GM21447 (cell line): ENCODE measurements around the gene C14orf180.
"Not testable (repeated sequence)": the region's sequence is repeated elsewhere in the genome, so short reads cannot be mapped to it uniquely, and the experiment has no call there.

Source experiments
- ATAC-seq: cut with Tn5 transposase; IDR thresholded peaks from one replicate; pipeline ENCODE4 v1.9.1; 2021; ENCODE audit not compliant: unreplicated experiment

C14orf180 gene

DNA sequence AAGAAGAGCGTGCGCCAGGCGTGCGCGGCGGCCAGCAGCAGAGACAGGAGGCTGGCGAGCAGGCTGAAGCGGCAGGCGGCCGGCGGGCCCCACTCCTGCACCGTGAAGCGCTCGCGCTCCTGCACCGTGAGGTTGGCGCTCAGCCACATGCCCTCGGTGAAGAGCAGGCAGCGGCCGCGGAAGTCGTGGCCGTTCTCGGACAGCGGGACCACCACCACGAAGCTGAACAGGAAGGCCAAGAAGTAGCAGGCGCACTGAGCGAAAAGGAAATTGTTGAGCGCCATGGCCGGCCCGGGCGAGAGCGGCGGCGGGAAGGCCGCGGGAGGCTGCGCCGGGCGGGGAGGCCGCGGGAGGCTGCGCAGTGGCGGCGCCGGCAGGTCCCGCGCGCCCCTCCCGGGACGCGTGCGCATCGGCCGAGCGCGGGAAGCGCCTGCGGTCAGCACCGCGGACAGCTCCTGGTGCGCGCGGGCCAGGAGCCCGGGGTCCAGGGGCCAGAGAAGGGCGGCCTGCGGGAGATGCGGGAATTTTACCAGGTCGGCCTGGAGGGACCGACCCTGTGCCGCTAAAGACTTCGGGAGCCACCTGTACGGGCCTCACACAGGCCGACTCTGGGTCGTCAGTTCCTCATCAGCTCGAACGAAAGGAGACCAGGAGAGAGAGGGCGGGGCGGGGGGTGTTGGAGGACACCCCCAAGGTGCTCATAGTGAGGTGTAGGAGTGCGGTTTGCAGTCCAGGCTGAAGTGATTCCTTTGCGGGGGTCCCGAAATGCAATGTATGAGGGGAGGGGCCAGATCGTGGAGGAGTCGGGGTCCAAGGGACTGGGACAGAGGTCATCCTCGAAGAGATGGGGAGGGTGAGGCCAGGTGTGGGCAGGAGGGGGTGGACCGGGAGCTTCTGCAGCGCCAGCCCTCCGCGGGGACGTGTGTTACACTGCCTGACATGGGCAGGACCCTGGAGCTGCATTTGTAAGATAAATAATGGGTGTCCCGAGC, 25.2 kb downstream of the C14orf180 start, which contains the start of gene TMEM179:
TMEM179 (minus strand) TSS at position 315 of the 992 bp plus-strand sequence; CDS start at position 284, 31 bp downstream.
- ATAC-seq = no peak

DNA sequence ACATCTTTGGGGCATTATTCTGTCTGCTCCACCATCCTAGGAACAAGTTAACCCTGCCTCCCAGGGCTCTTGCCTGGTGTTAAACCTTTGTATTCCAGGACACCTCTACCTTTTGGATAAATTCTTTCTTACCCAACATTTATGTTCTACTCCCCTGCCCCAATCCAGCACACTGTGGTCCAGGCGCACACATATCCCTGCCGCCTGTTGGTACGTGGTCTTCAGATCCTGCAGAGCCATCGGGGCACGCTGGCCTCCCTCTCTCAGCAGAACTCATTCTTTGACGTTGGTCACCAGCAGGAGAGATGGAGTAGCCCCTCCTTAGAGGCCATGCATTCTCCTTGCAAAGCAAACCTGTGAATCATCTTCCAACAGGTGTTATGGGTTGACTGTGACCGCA, 30.1 kb downstream of the C14orf180 start:
- ATAC-seq = no peak

DNA sequence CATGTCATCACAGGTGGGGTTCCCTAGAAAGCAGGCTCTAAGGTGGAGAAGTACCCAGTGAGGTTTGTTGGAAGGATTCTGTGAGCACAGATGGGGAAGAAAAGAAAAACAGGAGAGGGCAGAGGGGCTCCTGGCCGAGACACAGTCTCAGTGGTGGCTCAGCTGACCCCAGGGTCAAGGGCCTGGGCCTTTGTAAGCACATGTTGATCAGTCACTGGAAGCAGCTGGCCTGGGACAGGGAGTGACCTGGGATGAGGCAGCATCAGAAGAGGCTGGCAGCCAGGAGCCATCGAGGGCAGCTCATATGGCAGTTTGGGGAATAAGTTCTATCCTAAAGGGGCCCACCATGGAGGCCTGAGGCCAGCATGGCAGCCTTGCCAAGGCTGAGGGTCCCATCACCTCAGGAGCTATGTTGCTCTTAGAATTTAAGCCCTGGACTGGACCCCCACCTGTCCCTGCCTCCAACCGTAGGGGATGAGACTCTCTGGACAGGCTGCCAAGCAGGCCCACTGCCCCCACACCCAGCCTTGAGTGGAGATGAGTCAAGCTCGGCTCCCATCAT, 31.3 kb downstream of the C14orf180 start:
- ATAC-seq = no peak

DNA sequence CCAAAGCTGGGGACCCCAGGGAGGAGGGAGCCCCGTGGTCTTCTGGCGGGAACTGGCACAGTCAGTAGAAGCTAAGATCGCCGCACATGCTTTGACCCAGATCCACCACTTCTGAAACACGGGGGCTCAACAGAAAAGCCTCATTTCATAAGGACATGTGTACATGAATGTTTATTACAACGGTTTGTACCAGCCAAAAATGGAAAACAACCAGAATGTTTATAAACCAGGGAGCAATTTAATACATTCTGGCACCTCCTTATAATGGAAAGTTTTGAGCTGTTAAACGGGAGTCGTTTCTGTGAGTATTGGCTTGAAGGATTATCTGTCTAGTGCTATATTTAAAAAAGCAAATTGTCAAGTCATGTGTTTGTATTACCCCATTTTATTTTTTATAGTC, 32.3 kb downstream of the C14orf180 start:
- ATAC-seq = no peak

DNA sequence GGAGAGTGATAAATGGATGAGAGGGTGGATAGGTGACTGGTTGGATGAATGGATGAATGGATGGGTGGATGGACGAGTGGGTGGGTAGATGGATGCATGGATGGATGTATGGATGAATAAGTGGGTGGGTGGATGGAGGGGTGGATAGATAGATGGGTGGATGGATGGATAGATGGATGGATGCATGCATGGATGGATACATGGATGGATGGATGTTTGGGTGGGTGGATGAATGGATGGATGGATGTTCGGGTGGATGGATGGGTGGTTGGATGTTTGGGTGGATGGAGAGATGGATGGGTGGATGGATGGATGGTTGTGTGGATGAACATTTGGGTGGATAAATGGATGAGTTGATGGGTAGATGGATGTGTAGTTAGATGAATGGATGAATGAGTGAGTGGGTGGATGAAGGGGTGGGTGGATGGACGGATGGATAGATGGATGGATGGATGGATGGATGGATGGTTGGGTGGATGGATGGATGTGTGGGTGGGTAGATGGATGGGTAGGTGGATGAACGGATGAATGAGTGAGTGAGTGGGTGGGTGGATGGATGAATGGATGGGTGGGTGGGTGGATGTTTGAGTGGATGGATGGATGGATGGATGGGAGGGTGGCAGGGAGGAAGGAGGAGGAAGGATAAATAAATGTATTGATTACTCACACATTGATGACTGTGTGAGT, 34.7 kb downstream of the C14orf180 start:
- no peak for ATAC-seq

DNA sequence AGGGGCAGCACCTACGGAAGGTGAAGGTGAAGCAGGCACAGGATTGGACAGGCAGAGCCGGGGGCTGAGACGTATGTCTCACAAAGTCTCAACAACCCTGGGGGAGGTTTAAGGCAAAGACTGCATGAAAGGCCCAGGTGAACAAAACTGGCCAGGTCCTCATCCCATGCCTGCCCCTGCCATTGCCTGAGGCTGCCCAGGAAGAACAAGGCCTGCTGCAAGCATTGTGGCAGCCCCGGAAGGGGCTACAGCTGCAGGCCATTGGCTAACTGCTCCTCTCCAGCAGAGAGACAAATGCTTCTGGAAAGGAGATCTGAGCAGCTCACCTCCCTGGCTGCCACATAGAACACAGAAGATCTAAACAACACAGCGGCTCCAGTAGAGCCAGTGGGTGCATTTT, 45.4 kb downstream of the C14orf180 start:
- ATAC-seq = no peak

DNA sequence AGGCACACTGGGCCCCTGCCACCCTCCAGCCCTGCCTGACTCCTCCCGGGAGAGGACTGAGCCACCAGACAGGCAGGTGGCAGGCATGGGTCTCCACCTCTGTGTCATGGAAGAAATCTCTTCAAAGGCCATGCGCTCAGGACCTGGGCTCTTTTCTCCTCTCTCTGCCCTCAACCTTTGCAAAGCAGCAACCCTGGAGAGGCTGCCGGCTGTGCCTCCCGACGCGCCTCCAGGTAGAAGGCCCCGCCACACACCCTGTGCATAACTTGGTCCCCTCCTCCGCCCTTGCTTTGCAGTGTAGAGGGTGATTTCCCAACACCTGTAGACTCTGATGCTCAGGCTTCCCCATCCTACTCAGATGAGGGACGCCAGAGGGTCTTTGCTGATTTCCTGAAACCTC, 53.2 kb downstream of the C14orf180 start:
- no peak for ATAC-seq

DNA sequence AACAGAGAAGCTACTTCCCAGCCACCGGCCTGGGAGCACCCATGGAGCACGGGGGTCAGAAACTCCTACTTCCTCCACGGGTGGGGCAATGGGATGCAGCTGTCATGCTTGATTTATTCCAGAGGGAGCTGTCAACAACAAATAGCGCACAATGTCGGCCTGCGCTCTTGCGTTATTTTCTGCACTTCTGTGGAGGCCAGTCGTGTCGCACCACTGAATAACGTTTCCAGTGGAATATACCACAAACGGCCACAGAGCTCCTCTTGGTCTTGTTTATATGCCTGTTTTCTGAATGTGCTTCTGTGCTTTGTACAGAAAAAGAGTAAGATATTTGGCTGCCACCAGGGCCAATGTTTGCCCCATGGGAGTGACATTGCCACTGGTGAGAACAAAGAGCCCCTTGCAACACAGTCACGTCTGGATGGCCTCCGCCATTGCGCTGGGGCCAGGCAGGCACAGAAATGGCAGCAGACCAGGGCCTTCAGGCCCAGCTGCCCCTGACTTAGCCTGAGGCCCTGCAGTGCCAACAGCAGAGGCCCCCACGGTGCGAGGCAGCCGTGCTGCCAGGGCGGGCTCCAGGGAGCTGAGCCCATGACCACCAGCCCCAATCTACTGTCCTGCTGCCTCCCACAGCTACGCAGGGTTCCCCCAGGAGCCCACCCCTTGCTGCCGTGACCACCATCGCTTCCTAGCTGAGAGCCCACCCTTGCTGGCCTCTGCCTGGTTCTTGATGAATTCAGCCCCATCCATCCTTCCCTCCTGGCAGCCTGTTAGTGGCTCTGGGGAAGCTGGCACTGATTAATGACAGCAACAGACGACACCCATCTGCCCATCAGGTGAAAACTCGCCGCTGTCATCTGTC, 53.9 kb downstream of the C14orf180 start:
- no peak for ATAC-seq

DNA sequence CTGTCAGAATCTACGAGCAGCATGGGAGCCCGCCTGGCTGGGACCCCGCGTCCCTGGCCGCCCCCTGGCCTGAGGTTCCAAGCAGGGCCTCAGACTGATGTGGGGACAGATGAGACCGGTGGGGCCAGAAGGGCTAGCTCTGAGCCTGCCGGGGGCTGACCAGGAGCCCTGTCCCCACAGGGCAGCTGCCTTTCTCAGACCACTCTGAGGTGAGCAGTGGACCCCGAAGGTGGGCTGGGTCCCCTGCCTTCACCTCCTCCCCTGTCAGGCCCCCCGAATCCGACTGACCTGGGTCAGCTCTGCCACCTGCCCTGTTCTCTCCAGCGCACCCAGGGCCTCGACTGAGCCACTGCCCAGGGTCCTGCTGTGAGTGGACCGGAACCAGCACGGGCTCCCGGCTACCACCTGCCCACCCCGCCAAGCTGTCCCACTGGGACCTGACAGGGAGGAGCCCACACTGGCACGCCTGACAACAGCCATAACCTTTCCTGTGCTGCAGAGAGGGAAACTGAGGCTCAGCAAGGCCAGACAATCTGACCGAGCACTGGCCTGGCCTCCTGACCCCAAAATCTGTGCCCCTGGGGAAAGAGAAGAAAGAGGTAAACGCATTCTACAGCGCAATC, 54.7 kb downstream of the C14orf180 start:
- ATAC-seq = no peak

DNA sequence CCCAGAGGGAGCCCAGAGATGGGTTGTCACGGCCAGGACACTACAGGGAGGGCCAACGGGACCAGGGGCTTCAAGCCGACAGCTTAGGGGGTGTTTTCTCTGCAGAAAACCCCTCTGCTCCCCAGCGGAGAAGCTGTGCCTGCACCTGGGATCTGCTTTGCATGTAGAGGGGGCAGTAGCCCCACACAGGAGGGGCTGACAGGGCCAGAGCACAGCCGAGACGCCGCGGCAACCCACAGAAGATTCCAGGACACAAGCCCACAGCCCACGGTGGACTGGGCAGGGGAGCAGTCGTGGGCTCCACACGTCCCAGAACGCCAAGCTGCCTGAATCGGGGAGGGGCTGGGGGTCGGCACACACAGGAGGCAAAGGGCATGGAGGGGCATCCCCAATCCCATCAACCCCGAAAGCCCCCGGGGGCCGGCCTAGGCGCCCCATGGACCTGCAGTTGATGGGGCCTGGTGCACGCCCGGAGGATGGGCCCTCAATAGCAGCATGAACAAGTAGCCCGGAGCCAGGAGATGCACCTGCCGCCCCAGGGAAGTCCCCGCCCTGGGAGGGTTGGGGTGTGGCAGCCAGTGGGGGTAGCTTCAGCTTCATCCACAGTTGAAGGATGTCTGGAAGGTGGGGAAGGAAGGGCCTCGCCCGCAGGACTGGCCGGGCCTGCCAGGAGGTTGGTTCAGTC, 55.5 kb downstream of the C14orf180 start:
- ATAC-seq = no peak

DNA sequence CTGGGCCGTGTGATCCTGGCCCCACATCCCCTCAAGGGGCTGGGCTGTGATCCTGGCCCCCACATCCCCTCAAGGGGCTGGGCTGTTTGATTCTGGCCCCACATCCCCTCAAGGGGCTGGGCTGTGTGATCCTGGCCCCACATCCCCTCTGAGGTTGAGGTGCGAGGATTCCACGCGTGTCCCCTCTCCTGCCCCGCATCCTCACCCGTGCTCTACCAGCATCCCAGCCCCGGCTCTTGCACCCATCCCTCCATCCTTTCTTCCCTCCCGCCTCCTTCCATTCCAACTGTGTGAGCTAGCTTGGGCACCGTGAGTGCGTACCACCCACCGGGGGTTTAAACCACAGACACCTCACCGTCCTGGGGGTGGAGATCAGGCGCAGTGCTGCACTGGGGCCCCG, 56.2 kb downstream of the C14orf180 start:
- ATAC-seq = no peak

DNA sequence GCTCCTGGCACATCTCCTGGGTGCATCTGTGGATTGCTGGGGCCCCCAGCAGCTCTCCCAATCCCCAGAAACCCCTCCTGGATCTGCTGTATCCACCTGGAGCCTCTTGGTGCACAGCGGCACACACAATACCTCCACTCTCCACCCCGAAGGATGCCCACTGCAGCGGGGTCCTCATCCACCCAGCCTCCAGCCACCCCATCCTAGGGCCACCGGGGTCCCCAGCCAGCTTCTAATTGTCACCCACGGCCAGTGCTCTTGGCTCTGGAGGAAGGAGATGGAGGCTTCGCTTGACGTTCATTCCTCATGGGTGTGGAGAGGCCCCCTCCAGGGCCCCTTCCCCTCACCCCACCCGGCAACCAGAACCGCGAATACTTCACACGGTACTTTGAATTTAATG, 56.6 kb downstream of the C14orf180 start:
- ATAC-seq = no peak

DNA sequence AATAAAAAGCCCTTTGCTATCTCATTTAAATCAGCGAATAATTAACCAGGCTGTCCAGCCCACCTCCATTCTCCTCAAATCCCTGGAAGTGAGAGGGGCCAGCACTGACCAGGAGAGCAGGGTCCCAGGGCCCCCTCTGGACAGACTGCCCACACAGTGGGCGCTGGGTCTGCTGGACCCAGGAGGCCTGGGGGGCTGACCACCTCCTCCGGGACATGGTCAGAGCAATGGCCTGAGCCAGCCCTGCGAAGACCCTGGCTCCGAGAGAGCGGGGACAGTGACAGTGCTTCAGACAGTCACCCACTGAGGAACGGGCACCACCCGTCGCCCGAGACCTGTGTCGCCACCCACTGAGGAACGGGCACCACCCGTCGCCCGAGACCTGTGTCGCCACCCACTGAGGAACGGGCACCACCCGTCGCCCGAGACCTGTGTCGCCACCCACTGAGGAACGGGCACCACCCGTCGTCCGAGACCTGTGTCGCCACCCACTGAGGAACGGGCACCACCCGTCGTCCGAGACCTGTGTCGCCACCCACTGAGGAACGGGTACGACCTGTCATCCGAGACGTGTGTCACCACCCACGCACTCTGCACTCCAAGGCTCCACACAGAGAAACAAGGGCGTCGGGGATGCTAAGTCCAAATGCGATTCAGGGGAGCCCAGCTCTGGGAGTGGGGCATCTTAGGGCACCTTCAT, 57.4 kb downstream of the C14orf180 start:
- not testable (repeated sequence) for ATAC-seq

DNA sequence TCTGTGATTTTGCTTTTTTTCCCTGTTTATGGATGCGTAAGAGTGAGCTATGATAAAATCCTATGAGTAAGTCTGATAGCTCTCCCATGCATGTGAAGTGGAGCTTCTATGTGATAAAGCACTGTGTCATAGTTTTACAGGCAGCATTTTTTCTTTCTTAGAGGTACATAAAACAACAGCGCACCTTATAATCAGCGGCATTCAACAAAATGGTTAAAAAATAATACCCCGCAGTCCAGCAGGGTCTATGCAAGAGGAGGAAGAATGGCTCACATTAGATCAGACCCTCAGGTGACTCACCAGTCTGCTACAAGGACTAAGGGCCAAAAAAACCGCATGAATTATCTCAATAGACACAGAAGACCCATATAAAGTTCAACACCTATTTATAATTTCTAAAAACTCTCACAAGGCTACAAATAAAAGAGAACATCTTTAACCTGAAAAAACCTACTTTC, 58.0 kb downstream of the C14orf180 start:
- no peak for ATAC-seq

DNA sequence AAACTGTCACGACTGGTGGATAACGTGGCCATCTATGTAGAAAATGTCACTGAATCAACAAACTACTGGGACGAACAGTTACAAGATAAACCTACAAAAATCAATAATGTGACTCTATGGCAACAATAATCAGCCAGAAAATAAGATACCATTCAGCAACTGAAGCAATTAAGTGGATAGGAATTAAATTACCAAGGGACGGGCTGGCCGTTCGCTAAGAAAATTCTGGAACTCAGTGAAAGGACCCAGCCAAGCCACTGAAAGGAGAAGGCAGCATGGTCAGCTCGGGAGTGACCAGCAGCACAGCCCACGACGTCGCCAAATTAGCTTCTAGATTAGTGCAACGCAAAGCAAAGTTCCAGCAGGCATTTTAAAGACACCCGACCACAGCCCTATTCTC, 58.6 kb downstream of the C14orf180 start:
- no peak for ATAC-seq

DNA sequence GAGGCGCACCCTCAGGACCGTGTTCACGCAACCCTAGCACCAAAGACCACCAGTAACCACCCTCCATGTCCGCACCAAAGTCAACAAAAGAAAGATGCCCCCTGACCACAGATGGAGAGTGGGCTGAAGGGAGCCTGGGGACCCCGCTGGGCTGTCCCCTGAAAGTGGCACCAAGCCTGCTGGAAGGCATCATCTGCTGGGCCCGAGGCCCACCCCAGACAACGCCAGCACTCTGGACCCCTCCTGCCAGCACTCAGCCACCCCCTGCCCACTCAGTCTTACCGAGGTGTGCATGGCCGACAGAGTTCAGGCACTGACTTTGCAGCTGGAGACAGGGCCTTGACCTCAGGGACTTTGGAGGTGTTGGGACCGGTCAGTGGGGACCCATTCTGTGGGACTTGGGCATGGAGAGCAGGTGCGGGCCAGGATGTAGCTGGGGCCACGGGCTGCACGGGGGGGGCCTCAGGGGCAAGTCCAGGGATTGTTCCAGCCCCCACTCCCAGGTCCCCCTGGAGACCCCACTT, 59.4 kb downstream of the C14orf180 start:
- no peak for ATAC-seq

DNA sequence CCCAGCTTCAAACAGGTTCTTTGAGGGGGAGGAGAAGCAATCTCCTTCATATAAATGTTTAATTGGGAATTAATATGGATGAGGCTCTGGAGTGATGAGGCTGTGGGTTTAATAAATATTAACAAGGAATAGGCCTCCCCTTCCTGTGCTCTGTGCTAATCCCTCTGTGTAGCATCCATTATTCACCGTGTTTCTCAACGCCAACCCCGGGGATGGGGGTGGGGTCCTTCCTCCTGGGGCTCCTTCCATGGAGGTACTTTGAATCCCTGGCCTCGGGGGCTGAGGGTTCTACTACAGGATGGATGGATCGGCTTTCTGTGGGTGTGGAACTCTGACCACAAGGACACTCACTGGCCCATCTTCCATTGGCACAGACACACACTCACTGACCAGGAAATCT, 59.9 kb downstream of the C14orf180 start:
- no peak for ATAC-seq
